Ectodermal cell (in vitro differentiated cells): Measurements from ENCODE around the gene SERGEF.

Experiments used
- H3K27ac ChIP-seq: 2 replicates; pipeline ENCODE4 v1.7.0; 2013; ENCODE audit warnings: mild to moderate bottlenecking, low read depth, low read length; ENCODE audit not compliant: insufficient read depth, poor library complexity, severe bottlenecking
- H3K27me3 ChIP-seq: 2 replicates; pipeline ENCODE4 v1.7.0; 2013; ENCODE audit warnings: mild to moderate bottlenecking, low read length; ENCODE audit not compliant: insufficient read depth, control insufficient read depth, poor library complexity, severe bottlenecking
- H3K36me3 ChIP-seq: one replicate; pipeline ENCODE4 v1.7.0; 2013; ENCODE audit warnings: low read length; ENCODE audit not compliant: control insufficient read depth, insufficient read depth
- H3K4me1 ChIP-seq: one replicate; pipeline ENCODE4 v1.7.0; 2013; ENCODE audit warnings: low read length; ENCODE audit not compliant: control insufficient read depth, insufficient read depth
- H3K4me3 ChIP-seq: 2 replicates; pipeline ENCODE4 v1.7.0; 2013; ENCODE audit warnings: low read depth, low read length, control low read depth; ENCODE audit not compliant: insufficient read depth
- H3K9me3 ChIP-seq: 2 replicates; pipeline ENCODE4 v1.7.0; 2013; ENCODE audit warnings: mild to moderate bottlenecking, low read length, moderate library complexity; ENCODE audit not compliant: control insufficient read depth
- WGBS, 2 experiments: methylation state at CpG; one replicate each; pipeline ENCODE4 v1.1.7; 2013; ENCODE audit warnings: missing lambda C conversion rate in 2 of 2; 5-methylcytosine and 5-hydroxymethylcytosine counted together

SERGEF gene

GRCh38 chr11:17810746-17811145 lies 202.1 kb downstream of the SERGEF start:
- no peaks in the 10 kb centered on the region for H3K36me3 ChIP-seq
- no peaks in the 10 kb centered on the region for H3K27me3 ChIP-seq
- no peak overlapping the region for H3K27ac ChIP-seq
- no peak overlapping the region for H3K4me3 ChIP-seq
- 91 to 93% methylated on average over 3 of the region's 3 CpGs for WGBS, 2 experiments
- no peaks in the 10 kb centered on the region for H3K9me3 ChIP-seq
- H3K4me1 ChIP-seq = peaks cover 23% of the 10 kb centered on the region

- no peaks in the 10 kb centered on the region for H3K27me3 ChIP-seq
- peaks cover 23% of the 10 kb centered on the region for H3K4me1 ChIP-seq
- no peaks in the 10 kb centered on the region for H3K36me3 ChIP-seq
- no peak overlapping the region for H3K27ac ChIP-seq
- 93% methylated on average over 1 of the region's 1 CpG for WGBS, 2 experiments
- H3K4me3 ChIP-seq = no peak overlapping the region
- H3K9me3 ChIP-seq = no peaks in the 10 kb centered on the region
Measured at GRCh38 chr11:17810041-17810440, 202.8 kb downstream of the SERGEF start.

- Histone ChIP-seq H3K4me3 (no peak overlapping the region), H3K9me3 (no peaks in the 10 kb centered on the region), H3K4me1 (peaks cover 34% of the 10 kb centered on the region), H3K36me3 (no peaks in the 10 kb centered on the region), H3K27ac (peak overlapping the region; percentile 45), H3K27me3 (no peaks in the 10 kb centered on the region)
- 69 to 80% methylated on average over 4 of the region's 4 CpGs for WGBS, 2 experiments
Measured at GRCh38 chr11:17807034-17807433, 205.8 kb downstream of the SERGEF start.

DNA sequence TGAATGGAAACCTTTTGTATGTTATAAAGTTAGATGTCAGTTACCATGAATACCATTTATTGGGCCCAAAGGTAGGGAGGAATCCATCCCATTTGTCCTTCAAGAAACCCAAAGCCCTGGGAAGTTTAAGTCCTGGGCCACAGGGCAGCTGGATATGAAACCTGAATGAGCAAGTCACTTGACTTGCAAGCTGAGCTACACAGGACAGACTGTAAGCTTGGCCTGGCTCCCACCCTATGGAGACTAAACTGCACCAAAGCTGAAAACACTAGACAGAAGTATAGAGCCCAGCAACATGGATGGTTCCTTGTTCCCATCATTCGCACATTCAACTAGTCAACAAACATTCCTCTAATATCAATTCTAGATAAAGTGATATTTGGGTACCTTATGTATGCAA lies 207.0 kb downstream of the SERGEF start:
- Histone ChIP-seq H3K9me3 (no peaks in the 10 kb centered on the region), H3K4me3 (no peak overlapping the region), H3K27ac (no peak overlapping the region), H3K27me3 (no peaks in the 10 kb centered on the region), H3K36me3 (no peaks in the 10 kb centered on the region), H3K4me1 (peaks cover 33% of the 10 kb centered on the region)
- WGBS, 2 experiments = 100% methylated on average over 1 of the region's 1 CpG; no CpG with 5 or more reads in 1 of the 2 experiments

DNA sequence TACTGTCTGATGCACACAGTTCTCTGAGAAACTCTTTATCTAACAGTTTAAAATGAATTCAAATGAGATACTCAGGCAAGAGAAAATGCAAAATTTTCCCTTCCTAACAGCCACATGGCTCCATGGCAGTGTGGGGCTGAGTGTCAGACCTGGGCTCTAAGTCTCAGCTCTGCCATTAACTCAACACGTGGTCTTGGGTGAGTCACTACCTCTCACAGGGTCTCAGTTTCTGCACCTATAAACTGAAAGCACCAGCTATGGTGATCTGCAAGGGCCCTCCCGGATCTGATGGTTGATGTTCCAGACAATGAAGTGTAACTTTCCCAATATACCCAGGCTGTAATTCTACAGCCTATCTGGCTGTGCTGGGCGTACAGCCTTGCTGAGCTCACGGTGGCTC lies 207.8 kb downstream of the SERGEF start:
- no peak overlapping the region for H3K27ac ChIP-seq
- H3K9me3 ChIP-seq = no peaks in the 10 kb centered on the region
- no peaks in the 10 kb centered on the region for H3K27me3 ChIP-seq
- H3K4me1 ChIP-seq = peaks cover 33% of the 10 kb centered on the region
- H3K36me3 ChIP-seq = no peaks in the 10 kb centered on the region
- no peak overlapping the region for H3K4me3 ChIP-seq
- WGBS, 2 experiments = 95 to 96% methylated on average over 4 of the region's 4 CpGs

DNA sequence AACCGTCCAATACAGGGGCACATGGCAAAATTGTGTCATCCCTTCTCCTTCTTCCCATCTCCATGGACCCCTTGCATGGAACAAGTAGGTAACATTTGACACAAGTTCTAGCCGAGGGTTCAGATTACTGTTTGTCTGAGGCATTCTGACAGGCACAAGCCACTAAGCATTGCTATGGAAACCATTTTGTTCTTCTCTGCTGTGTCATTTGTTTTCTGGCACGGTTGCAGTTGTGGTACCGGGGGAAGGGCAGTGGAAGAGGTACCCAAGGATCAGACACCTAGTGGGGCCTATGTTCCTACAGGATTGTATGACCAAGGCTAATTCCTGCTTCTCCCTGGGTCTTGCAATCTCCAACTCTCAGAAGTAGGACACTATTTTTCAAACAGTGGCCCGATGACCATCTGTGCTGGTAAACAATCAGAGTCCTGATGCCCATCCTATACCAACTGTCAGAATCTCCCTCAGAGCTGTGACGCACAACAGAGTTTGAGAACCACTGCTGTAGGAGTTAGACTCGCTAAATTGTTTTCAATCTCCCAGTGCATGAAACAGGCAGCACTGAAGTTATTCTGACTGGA lies 209.0 kb downstream of the SERGEF start:
- no peaks in the 10 kb centered on the region for H3K27me3 ChIP-seq
- H3K4me3 ChIP-seq = no peak overlapping the region
- H3K36me3 ChIP-seq = no peaks in the 10 kb centered on the region
- H3K27ac ChIP-seq = no peak overlapping the region
- WGBS, 2 experiments = 73 to 81% methylated on average over 7 of the region's 7 CpGs
- no peaks in the 10 kb centered on the region for H3K9me3 ChIP-seq
- H3K4me1 ChIP-seq = peaks cover 33% of the 10 kb centered on the region

GRCh38 chr11:17802491-17802890 lies 210.4 kb downstream of the SERGEF start:
- Histone ChIP-seq H3K9me3 (no peaks in the 10 kb centered on the region), H3K4me1 (peaks cover 33% of the 10 kb centered on the region), H3K36me3 (no peaks in the 10 kb centered on the region), H3K27ac (no peak overlapping the region), H3K4me3 (no peak overlapping the region), H3K27me3 (no peaks in the 10 kb centered on the region)
- 79 to 83% methylated on average over 4 of the region's 4 CpGs for WGBS, 2 experiments

GRCh38 chr11:17801166-17801565 lies 211.7 kb downstream of the SERGEF start:
- H3K27me3 ChIP-seq = no peaks in the 10 kb centered on the region
- 79 to 81% methylated on average over 4 of the region's 4 CpGs for WGBS, 2 experiments
- H3K27ac ChIP-seq = no peak overlapping the region
- H3K9me3 ChIP-seq = no peaks in the 10 kb centered on the region
- no peaks in the 10 kb centered on the region for H3K36me3 ChIP-seq
- peaks cover 21% of the 10 kb centered on the region for H3K4me1 ChIP-seq
- no peak overlapping the region for H3K4me3 ChIP-seq

GRCh38 chr11:17799147-17799546 lies 213.7 kb downstream of the SERGEF start:
- H3K4me3 ChIP-seq = no peak overlapping the region
- 97% methylated on average over 5 of the region's 5 CpGs for WGBS, 2 experiments
- H3K36me3 ChIP-seq = no peaks in the 10 kb centered on the region
- H3K4me1 ChIP-seq = peaks cover 19% of the 10 kb centered on the region
- H3K27me3 ChIP-seq = no peaks in the 10 kb centered on the region
- H3K27ac ChIP-seq = no peak overlapping the region
- H3K9me3 ChIP-seq = no peaks in the 10 kb centered on the region

GRCh38 chr11:17798716-17799115 lies 214.1 kb downstream of the SERGEF start:
- no peaks in the 10 kb centered on the region for H3K27me3 ChIP-seq
- 95 to 98% methylated on average over 3 of the region's 3 CpGs for WGBS, 2 experiments
- H3K36me3 ChIP-seq = no peaks in the 10 kb centered on the region
- H3K9me3 ChIP-seq = no peaks in the 10 kb centered on the region
- H3K27ac ChIP-seq = no peak overlapping the region
- no peak overlapping the region for H3K4me3 ChIP-seq
- H3K4me1 ChIP-seq = peaks cover 14% of the 10 kb centered on the region

GRCh38 chr11:17798253-17798652 lies 214.6 kb downstream of the SERGEF start:
- Histone ChIP-seq H3K27ac (no peak overlapping the region), H3K27me3 (no peaks in the 10 kb centered on the region), H3K9me3 (no peaks in the 10 kb centered on the region), H3K4me3 (no peak overlapping the region), H3K36me3 (no peaks in the 10 kb centered on the region), H3K4me1 (peaks cover 10% of the 10 kb centered on the region)
- 88 to 92% methylated on average over 6 of the region's 6 CpGs for WGBS, 2 experiments
